DMS53 treated with DMSO at 0.1 percent for 48 hours (cell line): ENCODE data around the gene MKLN1.
"Not testable (repeated sequence)": the region's sequence is repeated elsewhere in the genome, so short reads cannot be mapped to it uniquely, and the experiment has no call there.

Source experiments
- DNase-seq: peaks from one replicate; lab custom pipeline; 2025; ENCODE audit not compliant: unreplicated experiment; lab: John Stamatoyannopoulos, UW

MKLN1 gene

GRCh38 chr7:131307627-131308026, 20.0 kb upstream of the MKLN1 start:
- DNase-seq = no peak

- no peak for DNase-seq
Measured at GRCh38 chr7:131312838-131313237, 14.8 kb upstream of the MKLN1 start.

GRCh38 chr7:131320603-131321002, 7.1 kb upstream of the MKLN1 start:
- DNase-seq = no peak

- no peak for DNase-seq
Measured at GRCh38 chr7:131321656-131322055, 6.0 kb upstream of the MKLN1 start.

GRCh38 chr7:131322061-131322460, 5.6 kb upstream of the MKLN1 start:
- DNase-seq = no peak

- DNase-seq = no peak
Measured at GRCh38 chr7:131322861-131323260, 4.8 kb upstream of the MKLN1 start.

GRCh38 chr7:131325179-131325840, 2.4 kb upstream of the MKLN1 start:
- DNase-seq = no peak

- DNase-seq = peak; percentile 56
Measured at GRCh38 chr7:131326576-131326975, 1.1 kb upstream of the MKLN1 start.

GRCh38 chr7:131327049-131327625, 539 bp upstream of the MKLN1 start:
- DNase-seq = peak; percentile 78

GRCh38 chr7:131328377-131329175, 900 bp downstream of the MKLN1 start:
- no peak for DNase-seq

GRCh38 chr7:131329176-131329570, 1.5 kb downstream of the MKLN1 start:
- no peak for DNase-seq

GRCh38 chr7:131330299-131330698, 2.6 kb downstream of the MKLN1 start:
- no peak for DNase-seq

GRCh38 chr7:131331806-131332205, 4.1 kb downstream of the MKLN1 start:
- no peak for DNase-seq

- DNase-seq = not testable (repeated sequence)
Measured at GRCh38 chr7:131332729-131333128, 5.1 kb downstream of the MKLN1 start.

- DNase-seq = no peak
Measured at GRCh38 chr7:131335639-131336381, 8.1 kb downstream of the MKLN1 start.

GRCh38 chr7:131336956-131337355, 9.3 kb downstream of the MKLN1 start:
- DNase-seq = no peak

- no peak for DNase-seq
Measured at GRCh38 chr7:131338173-131338572, 10.5 kb downstream of the MKLN1 start.

- no peak for DNase-seq
Measured at GRCh38 chr7:131338691-131339390, 11.2 kb downstream of the MKLN1 start.

GRCh38 chr7:131341690-131342089, 14.0 kb downstream of the MKLN1 start:
- no peak for DNase-seq

- DNase-seq = no peak
Measured at GRCh38 chr7:131342864-131343442, 15.3 kb downstream of the MKLN1 start.
